DOHH2 (cell line): ENCODE data around the gene SLC8A3.

Source experiments
- EZH2phosphoT487 ChIP-seq: fragments of 200-600 bp; sonication (generic); IDR thresholded peaks from 2 replicates; pipeline ENCODE4 v1.6.1; 2017; ENCODE audit warnings: borderline replicate concordance, mild to moderate bottlenecking, antibody characterized with exemption, low read length, moderate library complexity, mixed read lengths
- TF ChIP-seq, protein P1 (sequence below): fragments of 200-600 bp; sonication (generic); IDR thresholded peaks from one replicate; pipeline ENCODE4 v1.5.1; 2014; ENCODE audit warnings: antibody characterized with exemption, mild to moderate bottlenecking, low read depth, low read length; ENCODE audit not compliant: poor library complexity, severe bottlenecking

DNA sequence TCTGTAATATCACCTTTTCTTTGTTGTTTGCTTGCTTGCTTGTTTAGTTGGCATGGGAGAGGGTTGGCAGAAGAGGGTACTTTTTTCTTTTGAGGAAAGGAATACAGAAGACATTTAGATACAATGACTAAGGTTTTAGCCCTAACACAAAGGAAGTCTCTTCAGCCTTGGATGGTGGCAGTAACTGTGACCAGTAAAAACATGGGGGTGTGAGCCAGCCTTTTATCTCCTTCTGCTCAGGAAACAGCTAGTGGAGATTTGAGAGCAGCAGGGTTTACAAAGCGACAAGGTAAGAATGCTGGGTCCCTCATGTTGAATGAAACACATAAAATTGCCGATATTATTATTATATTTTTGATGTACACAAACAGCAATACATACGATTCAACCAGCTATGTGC is 40.4 kb downstream of the SLC8A3 start:
- TF ChIP-seq, protein P1, sequence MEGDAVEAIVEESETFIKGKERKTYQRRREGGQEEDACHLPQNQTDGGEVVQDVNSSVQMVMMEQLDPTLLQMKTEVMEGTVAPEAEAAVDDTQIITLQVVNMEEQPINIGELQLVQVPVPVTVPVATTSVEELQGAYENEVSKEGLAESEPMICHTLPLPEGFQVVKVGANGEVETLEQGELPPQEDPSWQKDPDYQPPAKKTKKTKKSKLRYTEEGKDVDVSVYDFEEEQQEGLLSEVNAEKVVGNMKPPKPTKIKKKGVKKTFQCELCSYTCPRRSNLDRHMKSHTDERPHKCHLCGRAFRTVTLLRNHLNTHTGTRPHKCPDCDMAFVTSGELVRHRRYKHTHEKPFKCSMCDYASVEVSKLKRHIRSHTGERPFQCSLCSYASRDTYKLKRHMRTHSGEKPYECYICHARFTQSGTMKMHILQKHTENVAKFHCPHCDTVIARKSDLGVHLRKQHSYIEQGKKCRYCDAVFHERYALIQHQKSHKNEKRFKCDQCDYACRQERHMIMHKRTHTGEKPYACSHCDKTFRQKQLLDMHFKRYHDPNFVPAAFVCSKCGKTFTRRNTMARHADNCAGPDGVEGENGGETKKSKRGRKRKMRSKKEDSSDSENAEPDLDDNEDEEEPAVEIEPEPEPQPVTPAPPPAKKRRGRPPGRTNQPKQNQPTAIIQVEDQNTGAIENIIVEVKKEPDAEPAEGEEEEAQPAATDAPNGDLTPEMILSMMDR, result no peak
- no peak for TF ChIP-seq EZH2phosphoT487
